Activated T-helper 1 cell treated with anti-CD3 and anti-CD28 coated beads, Interleukin-2, amount 50 U/mL, for 16 hours (primary cell): ENCODE data around the gene MAG.
A peak's percentile ranks its signal among the peaks of the same experiment; 100 is the strongest.

Experiments used
- DNase-seq, 2 donors: peaks; one replicate each; pipeline ENCODE4 v3.0.0-alpha.2; 2020; ENCODE audit warnings: low read depth in 1 of 2, low spot score in 1 of 2

The MAG gene, protein sequence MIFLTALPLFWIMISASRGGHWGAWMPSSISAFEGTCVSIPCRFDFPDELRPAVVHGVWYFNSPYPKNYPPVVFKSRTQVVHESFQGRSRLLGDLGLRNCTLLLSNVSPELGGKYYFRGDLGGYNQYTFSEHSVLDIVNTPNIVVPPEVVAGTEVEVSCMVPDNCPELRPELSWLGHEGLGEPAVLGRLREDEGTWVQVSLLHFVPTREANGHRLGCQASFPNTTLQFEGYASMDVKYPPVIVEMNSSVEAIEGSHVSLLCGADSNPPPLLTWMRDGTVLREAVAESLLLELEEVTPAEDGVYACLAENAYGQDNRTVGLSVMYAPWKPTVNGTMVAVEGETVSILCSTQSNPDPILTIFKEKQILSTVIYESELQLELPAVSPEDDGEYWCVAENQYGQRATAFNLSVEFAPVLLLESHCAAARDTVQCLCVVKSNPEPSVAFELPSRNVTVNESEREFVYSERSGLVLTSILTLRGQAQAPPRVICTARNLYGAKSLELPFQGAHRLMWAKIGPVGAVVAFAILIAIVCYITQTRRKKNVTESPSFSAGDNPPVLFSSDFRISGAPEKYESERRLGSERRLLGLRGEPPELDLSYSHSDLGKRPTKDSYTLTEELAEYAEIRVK

GRCh38 chr19:35291916-35292315, at the start of gene MAG:
MAG (plus strand) TSS chr19:35292161; CDS start chr19:35295409, 3,248 bp downstream.
- no peak for DNase-seq

GRCh38 chr19:35246466-35247092, 45.4 kb upstream of the MAG start:
- no peak for DNase-seq

GRCh38 chr19:35247526-35248309, 44.2 kb upstream of the MAG start:
- peak; percentile 43 to 46 for DNase-seq

- DNase-seq: peak; percentile 52 to 59
Measured at GRCh38 chr19:35248310-35249145, 43.4 kb upstream of the MAG start, which contains the start of gene LSR. LSR (plus strand) TSS chr19:35249002; CDS start chr19:35249023, 21 bp downstream.

GRCh38 chr19:35249146-35249847, 42.7 kb upstream of the MAG start:
- no peak for DNase-seq

DNA sequence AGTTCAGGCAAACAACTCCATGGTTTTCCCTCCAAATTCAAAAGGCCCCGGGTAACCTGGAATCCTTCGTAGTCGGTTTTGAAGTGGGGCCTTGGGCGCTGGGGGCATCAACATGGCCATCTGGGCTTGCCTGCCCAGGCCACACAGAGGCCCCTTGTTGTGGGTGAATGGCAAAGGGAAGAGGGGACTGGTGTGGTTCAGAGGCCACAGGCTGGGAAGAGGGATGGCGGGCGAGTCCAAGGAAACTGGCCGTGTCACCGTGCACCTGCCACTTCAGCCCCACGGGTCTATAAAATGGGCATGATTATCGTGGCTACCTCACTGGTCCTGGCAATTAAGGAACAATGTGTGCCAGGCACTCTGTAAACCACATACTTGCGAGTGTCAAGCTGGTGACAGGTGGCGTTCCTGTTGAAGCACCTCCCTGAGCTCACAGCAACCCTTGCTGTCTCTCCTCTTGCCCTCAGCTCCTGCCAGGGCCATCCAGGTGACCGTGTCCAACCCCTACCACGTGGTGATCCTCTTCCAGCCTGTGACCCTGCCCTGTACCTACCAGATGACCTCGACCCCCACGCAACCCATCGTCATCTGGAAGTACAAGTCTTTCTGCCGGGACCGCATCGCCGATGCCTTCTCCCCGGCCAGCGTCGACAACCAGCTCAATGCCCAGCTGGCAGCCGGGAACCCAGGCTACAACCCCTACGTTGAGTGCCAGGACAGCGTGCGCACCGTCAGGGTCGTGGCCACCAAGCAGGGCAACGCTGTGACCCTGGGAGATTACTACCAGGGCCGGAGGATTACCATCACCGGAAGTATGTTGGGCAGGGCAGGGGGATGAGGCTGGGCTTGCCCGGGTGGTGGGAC, 41.9 kb upstream of the MAG start:
- DNase-seq: no peak

GRCh38 chr19:35251456-35251855, 40.5 kb upstream of the MAG start:
- DNase-seq: no peak

DNA sequence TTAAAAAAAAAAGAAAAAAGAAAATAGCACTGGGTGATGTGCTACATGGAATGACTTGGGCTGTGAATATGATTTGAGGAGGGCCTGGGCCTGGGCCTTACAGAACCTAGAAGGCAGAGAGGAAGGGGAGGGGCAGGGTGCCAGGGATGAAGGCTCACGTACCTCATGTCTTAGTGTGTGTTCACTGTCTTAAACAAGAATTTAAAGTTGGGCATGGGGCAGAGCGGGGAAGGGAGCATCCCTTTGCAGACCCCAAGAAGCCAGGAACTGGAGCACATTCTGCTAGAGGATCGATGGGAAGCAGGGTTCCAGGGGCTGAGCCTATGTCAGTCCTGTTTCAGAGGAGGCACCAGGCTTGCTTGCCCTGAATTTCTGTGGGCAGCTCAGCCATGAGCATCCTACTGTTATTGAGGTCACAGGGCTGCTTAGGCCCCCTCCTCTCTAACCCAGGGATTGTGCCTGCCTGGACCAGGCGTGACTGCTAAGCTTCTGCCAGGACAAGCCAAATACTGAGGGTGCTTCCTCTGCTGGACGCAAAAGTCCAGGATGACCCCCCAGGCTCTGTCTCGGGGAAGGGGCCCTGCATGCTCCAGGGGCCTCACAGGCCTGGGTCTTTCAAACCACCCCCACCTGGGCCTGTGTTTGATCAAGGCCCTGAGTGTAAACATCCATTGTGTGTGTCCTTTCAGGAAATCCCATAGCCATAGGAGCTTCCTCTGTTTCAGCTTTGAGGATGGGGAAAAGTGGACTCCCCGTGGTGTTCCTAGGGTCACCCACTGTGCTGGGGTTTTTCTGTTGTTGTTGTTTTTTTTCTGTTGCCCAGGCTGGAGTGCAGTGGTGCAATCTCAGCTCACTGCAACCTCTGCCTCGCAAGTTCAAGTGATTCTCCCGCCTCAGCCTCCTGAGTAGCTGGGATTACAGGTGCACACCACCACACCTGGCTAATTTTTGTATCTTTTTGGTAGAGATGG, 38.4 kb upstream of the MAG start:
- no peak for DNase-seq

GRCh38 chr19:35254341-35255297, 37.3 kb upstream of the MAG start:
- no peak for DNase-seq

- no peak for DNase-seq
Measured at GRCh38 chr19:35256566-35256965, 35.4 kb upstream of the MAG start.

DNA sequence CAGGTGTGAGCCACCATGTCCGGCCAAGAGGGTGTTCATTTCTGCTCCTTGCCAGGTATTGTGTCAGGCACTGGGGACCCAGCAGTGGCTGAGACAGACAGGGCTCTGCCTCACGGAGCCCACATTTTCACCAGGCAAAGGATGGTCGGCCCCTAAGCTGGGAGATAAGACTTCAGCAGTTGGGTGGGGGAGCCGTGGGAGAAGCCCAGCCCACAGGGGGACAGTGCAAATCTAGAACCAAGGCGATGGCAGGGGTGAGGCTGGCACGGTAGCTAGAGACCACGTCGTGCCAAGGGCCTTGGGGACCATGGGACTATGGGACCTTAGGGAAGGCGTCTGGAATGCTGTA, 34.9 kb upstream of the MAG start:
- DNase-seq: no peak

GRCh38 chr19:35260694-35261304, 31.2 kb upstream of the MAG start:
- DNase-seq: no peak

GRCh38 chr19:35261356-35262100, 30.4 kb upstream of the MAG start:
- DNase-seq: no peak

DNA sequence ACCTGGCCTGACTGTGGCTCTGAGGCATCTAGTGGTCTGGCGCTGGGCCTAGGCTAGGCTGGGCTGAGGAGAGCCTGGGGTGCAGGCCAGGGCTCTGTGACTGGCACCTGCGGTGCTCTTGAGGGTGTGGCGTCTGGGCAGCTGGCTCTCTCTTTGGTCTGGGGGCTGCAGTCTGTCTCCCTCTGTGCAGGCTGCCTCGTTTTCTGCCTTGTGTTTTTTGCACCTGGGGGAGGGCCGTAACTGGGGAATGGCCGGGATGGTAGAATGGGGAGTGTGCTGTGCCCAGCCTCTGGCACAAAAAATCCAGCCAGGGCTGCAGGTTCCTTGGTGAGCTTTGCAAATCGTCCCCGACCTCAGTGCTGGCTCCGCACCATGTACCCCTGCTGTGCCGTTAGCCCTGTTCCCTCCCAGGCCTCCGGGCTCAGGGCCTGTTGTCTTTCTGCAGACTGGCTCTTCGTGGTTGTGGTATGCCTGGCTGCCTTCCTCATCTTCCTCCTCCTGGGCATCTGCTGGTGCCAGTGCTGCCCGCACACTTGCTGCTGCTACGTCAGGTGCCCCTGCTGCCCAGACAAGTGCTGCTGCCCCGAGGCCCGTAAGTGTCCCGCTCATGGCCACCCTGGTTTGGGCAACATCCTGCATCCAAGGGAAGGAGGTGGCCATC, 29.7 kb upstream of the MAG start:
- no peak for DNase-seq
